H1 (cell line): ENCODE data around the gene PRICKLE2. TPM values are rescaled to one million over a fixed set of nuclear protein-coding genes. Genes with fewer than 3 reads are reported as not detected.

Experiments
- CTCF ChIA-PET: fragments of 300-600 bp; sonication (Branson Sonifier 250); formaldehyde crosslinking; loops from one replicate; lab custom pipeline; 2021; ENCODE audit not compliant: partially characterized antibody; lab: Charles Lee
- POLR2A ChIA-PET: fragments of 300-600 bp; sonication (Branson Sonifier 250); formaldehyde crosslinking; loops from one replicate; lab custom pipeline; 2021; ENCODE audit warnings: inconsistent platforms; ENCODE audit not compliant: partially characterized antibody; lab: Charles Lee
- DNase-seq, 2 experiments: peaks; one replicate each; pipeline versions ENCODE4 v3.0.0 to v3.0.0-alpha.2; 2010 to 2022; ENCODE audit warnings: low spot score in 2 of 2, low read depth in 1 of 2, mixed read lengths in 1 of 2
- FAIRE-seq: peaks from 2 replicates; lab custom pipeline; 2011; peaks lifted over from hg19 to GRCh38; lab: Jason Lieb, UNC
- H2AFZ ChIP-seq: 2 replicates; pipeline ENCODE4 v1.8.1; 2012; ENCODE audit warnings: low read length, inconsistent platforms
- H2AK5ac ChIP-seq: 2 replicates; pipeline ENCODE4 v1.6.1; 2013; ENCODE audit warnings: low read depth, low read length
- H2BK120ac ChIP-seq: replicated peaks from 2 replicates; pipeline ENCODE3; 2013; ENCODE audit warnings: low read depth, low read length, inconsistent platforms
- H2BK12ac ChIP-seq: 2 replicates; pipeline ENCODE4 v1.6.1; 2013; ENCODE audit warnings: low read depth, low read length
- H2BK15ac ChIP-seq: 2 replicates; pipeline ENCODE4 v1.6.1; 2013; ENCODE audit warnings: low read length
- H2BK20ac ChIP-seq: 2 replicates; pipeline ENCODE4 v1.6.1; 2013; ENCODE audit warnings: low read length
- H2BK5ac ChIP-seq: 2 replicates; pipeline ENCODE4 v1.6.1; 2013; ENCODE audit warnings: low read depth, low read length
- H3K14ac ChIP-seq: 2 replicates; pipeline ENCODE4 v1.6.1; 2013; ENCODE audit warnings: inconsistent platforms; ENCODE audit not compliant: insufficient read length
- H3K18ac ChIP-seq: 2 replicates; pipeline ENCODE4 v1.6.1; 2013; ENCODE audit warnings: low read length; ENCODE audit errors: extremely low read depth
- H3K23ac ChIP-seq: 2 replicates; pipeline ENCODE4 v1.6.1; 2013; ENCODE audit warnings: inconsistent platforms; ENCODE audit not compliant: insufficient read length
- H3K23me2 ChIP-seq: 2 replicates; pipeline ENCODE4 v1.6.1; 2013; ENCODE audit warnings: low read depth, low read length
- H3K27ac ChIP-seq: 2 replicates; pipeline ENCODE4 v1.6.1; 2011; ENCODE audit warnings: low read depth, low read length, inconsistent platforms
- H3K27me3 ChIP-seq, 4 experiments: replicated peaks in 1 of 4; 1 replicate in 1 of 4; 2 replicates in 3 of 4; pipeline versions ENCODE4 v1.6.1 to v1.8.1; 2011 to 2013; ENCODE audit warnings: low read length in 3 of 4, mild to moderate bottlenecking in 3 of 4, inconsistent platforms in 2 of 4, mixed read lengths in 2 of 4, moderate library complexity in 1 of 4; ENCODE audit not compliant: control insufficient read depth in 3 of 4, insufficient read depth in 3 of 4; ENCODE audit errors: extremely low read depth in 1 of 4
- H3K36me3 ChIP-seq, 4 experiments: 2 replicates each; pipeline versions ENCODE4 v1.6.1 to v1.8.1; 2011 to 2013; ENCODE audit warnings: mild to moderate bottlenecking in 4 of 4, low read length in 3 of 4, moderate library complexity in 2 of 4, control low read depth in 1 of 4, inconsistent platforms in 1 of 4; ENCODE audit not compliant: insufficient read depth in 4 of 4, control insufficient read depth in 2 of 4
- H3K4ac ChIP-seq: replicated peaks from 2 replicates; pipeline ENCODE3; 2013; ENCODE audit warnings: low read length, low read depth, mixed read lengths, inconsistent platforms; ENCODE audit not compliant: insufficient read length
- H3K4me1 ChIP-seq, 4 experiments: replicated peaks in 1 of 4; 1 replicate in 1 of 4; 2 replicates in 3 of 4; pipeline versions ENCODE4 v1.6.1 to v1.8.1; 2011 to 2013; ENCODE audit warnings: low read length in 3 of 4, inconsistent platforms in 2 of 4, mixed read lengths in 1 of 4; ENCODE audit not compliant: insufficient read depth in 4 of 4, control insufficient read depth in 3 of 4
- H3K4me2 ChIP-seq, 2 experiments: 2 replicates each; pipeline versions ENCODE4 v1.6.1 to v1.8.1; 2011 to 2013; ENCODE audit warnings: low read depth in 2 of 2, low read length in 2 of 2, control low read depth in 1 of 2, inconsistent platforms in 1 of 2, mild to moderate bottlenecking in 1 of 2; ENCODE audit not compliant: insufficient read depth in 1 of 2
- H3K4me3 ChIP-seq, 4 experiments: fragments of 200-600, 300-600 bp in 1 of 4; sonication (generic), shearing (Covaris generic), sonication (Bioruptor Twin) in 1 of 4; 2 replicates each; pipeline versions ENCODE4 v1.5.1 to v1.8.1; 2011 to 2016; ENCODE audit warnings: low read length in 4 of 4, low read depth in 3 of 4, control low read depth in 2 of 4, inconsistent platforms in 2 of 4, mild to moderate bottlenecking in 2 of 4, mixed read lengths in 1 of 4, moderate library complexity in 1 of 4; ENCODE audit not compliant: insufficient read depth in 2 of 4; ENCODE audit errors: extremely low read depth in 1 of 4
- H3K56ac ChIP-seq: replicated peaks from 2 replicates; pipeline ENCODE3; 2013; ENCODE audit warnings: low read depth, mild to moderate bottlenecking, mixed read lengths, low read length, inconsistent platforms; ENCODE audit not compliant: insufficient read length
- H3K79me1 ChIP-seq: 2 replicates; pipeline ENCODE4 v1.6.1; 2013; ENCODE audit warnings: low read depth, low read length, control low read depth
- H3K79me2 ChIP-seq, 2 experiments: 2 replicates each; pipeline versions ENCODE4 v1.6.1 to v1.8.1; 2012 to 2013; ENCODE audit warnings: low read length in 2 of 2, mild to moderate bottlenecking in 2 of 2, inconsistent platforms in 1 of 2; ENCODE audit not compliant: insufficient read depth in 2 of 2, control insufficient read depth in 1 of 2
- H3K9ac ChIP-seq, 4 experiments: replicated peaks in 1 of 4; 1 replicate in 1 of 4; 2 replicates in 3 of 4; pipeline versions ENCODE4 v1.6.1 to v1.8.1; 2011 to 2013; ENCODE audit warnings: low read depth in 3 of 4, low read length in 3 of 4, control low read depth in 2 of 4, mild to moderate bottlenecking in 2 of 4, moderate library complexity in 2 of 4, inconsistent platforms in 1 of 4; ENCODE audit errors: extremely low read depth in 1 of 4
- H3K9me3 ChIP-seq, 2 experiments: 2 replicates each; pipeline versions ENCODE4 v1.6.1 to v1.8.1; 2012 to 2013; ENCODE audit warnings: mild to moderate bottlenecking in 2 of 2, moderate library complexity in 2 of 2, control low read depth in 1 of 2, inconsistent platforms in 1 of 2, low read depth in 1 of 2, low read length in 1 of 2, mixed read lengths in 1 of 2; ENCODE audit not compliant: insufficient read depth in 2 of 2
- H4K20me1 ChIP-seq, 2 experiments: replicated peaks in 1 of 2; 2 replicates each; pipeline versions ENCODE3 to v1.8.1; 2011 to 2013; ENCODE audit warnings: inconsistent platforms in 2 of 2, low read length in 2 of 2, mild to moderate bottlenecking in 1 of 2; ENCODE audit not compliant: insufficient read depth in 2 of 2, control insufficient read depth in 1 of 2
- H4K5ac ChIP-seq: 2 replicates; pipeline ENCODE4 v1.6.1; 2013; ENCODE audit warnings: low read length, low read depth, mixed read lengths, inconsistent platforms; ENCODE audit not compliant: insufficient read length
- H4K8ac ChIP-seq: 2 replicates; pipeline ENCODE4 v1.8.0; 2013; ENCODE audit warnings: mild to moderate bottlenecking, moderate library complexity, low read length, inconsistent platforms; ENCODE audit not compliant: insufficient read depth; ENCODE audit errors: extremely low read depth
- H4K91ac ChIP-seq: replicated peaks from 2 replicates; pipeline ENCODE3; 2013; ENCODE audit warnings: low read length, mixed read lengths, inconsistent platforms; ENCODE audit not compliant: insufficient read length
- CHD1 ChIP-seq: IDR thresholded peaks from 2 replicates; pipeline ENCODE4 v1.6.1; 2012; ENCODE audit warnings: low read depth, low read length, improper control_type of control experiment
- KDM1A ChIP-seq: fragments of 200-600, 300-600 bp; sonication (generic); IDR thresholded peaks from 2 replicates; pipeline ENCODE4 v1.7.1; 2016; ENCODE audit warnings: mild to moderate bottlenecking, low read length, borderline replicate concordance
- MAFK ChIP-seq: IDR thresholded peaks from 2 replicates; pipeline ENCODE4 v1.6.1; 2012; ENCODE audit warnings: low read depth, mild to moderate bottlenecking, improper control_type of control experiment, low read length
- RAD21 ChIP-seq, 2 experiments: IDR thresholded peaks in 1 of 2; conservative IDR thresholded peaks in 1 of 2; 2 replicates each; pipeline ENCODE4 v1.6.1; 2011; ENCODE audit warnings: low read depth in 2 of 2, low read length in 2 of 2, improper control_type of control experiment in 1 of 2, inconsistent platforms in 1 of 2, mild to moderate bottlenecking in 1 of 2, moderate library complexity in 1 of 2
- SP2 ChIP-seq: IDR thresholded peaks from 2 replicates; pipeline ENCODE4 v1.6.1; 2012; ENCODE audit warnings: mild to moderate bottlenecking, low read length, inconsistent platforms
- WGBS, 2 experiments: shearing (Covaris generic) in 1 of 2; methylation state at CpG; one replicate each; pipeline versions ENCODE4 v1.1.6 to v1.1.7; 2013 to 2015; ENCODE audit warnings: low lambda C conversion rate in 2 of 2, mixed read lengths in 2 of 2, inconsistent platforms in 1 of 2, low coverage in 1 of 2, missing lambda C conversion rate in 1 of 2; ENCODE audit not compliant: insufficient replicate concordance in 2 of 2, insufficient coverage in 1 of 2, insufficient read length in 1 of 2; ENCODE audit errors: extremely low coverage in 1 of 2, missing lambda C conversion rate in 1 of 2; 5-methylcytosine and 5-hydroxymethylcytosine counted together
- polyA plus RNA-seq, 7 experiments: library from polyadenylated mRNA; depleted of rRNA in 3 of 7; stranded (reverse) in 5 of 7; unstranded in 2 of 7; fragments of >200 nt in 5 of 7; fragments of 200-250 nt in 2 of 7; gene quantifications; 1 replicate in 5 of 7; 2 replicates in 1 of 7; 4 replicates in 1 of 7; pipeline versions ENCODE4 v1.2.1 to v1.2.3, GENCODE V29; 2011 to 2013; ENCODE audit warnings: missing spikeins in 2 of 7, mixed read lengths in 2 of 7
- total RNA-seq: library from RNA; stranded (reverse); fragmentation: NEBNext Ultra II Directional; extraction: Animal tissue kit (Norgen Biotek cat#: 25700); gene quantifications from 2 replicates; pipeline ENCODE4 v1.2.1, GENCODE V29; 2021
- TF ChIP-seq, protein P1 (sequence below), 3 experiments: IDR thresholded peaks; 1 replicate in 2 of 3; 2 replicates in 1 of 3; pipeline versions ENCODE4 v1.5.1 to v1.6.1; 2011; ENCODE audit warnings: low read length in 3 of 3, mild to moderate bottlenecking in 3 of 3, inconsistent platforms in 2 of 3, low read depth in 1 of 3, moderate library complexity in 1 of 3; ENCODE audit not compliant: insufficient read depth in 1 of 3; ENCODE audit errors: control extremely low read depth in 1 of 3

Gene PRICKLE2
- total and polyA plus RNA-seq, 2 of the 8 experiments (the other 6 are each of a cell fraction or from before 2014, with no cell fraction given), result 2.9 to 8.0 TPM

DNA sequence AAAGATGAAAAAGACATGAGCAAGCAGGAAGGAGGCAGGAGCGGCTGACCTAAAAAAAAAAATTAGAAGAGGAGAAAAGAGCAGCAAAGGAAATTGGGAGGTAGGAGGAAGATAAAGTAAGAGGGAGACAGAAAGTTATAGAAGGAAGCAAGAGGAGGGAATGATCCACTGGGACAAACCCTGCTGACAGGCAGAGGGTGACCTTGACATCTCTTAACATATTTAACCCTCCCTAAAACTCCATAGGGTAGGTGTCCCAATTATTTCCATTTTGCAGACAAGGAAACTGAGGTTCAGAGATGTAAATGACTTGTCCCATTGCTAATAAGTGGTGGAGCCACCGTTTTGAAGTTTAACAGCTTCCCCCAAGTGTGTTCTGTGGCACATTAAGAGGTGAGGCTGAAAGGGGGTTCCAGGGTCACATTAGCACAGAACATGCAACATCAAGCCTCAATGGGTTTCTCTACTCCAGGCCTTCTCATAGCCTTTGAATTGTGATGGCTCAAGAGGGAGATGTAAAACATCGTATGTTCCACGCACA lies 37.4 kb upstream of the PRICKLE2 start:
- H3K79me2 ChIP-seq, result no peaks in the 10 kb centered on the region
- no peak overlapping the region for H2AK5ac ChIP-seq
- no peaks in the 10 kb centered on the region for H3K23me2 ChIP-seq
- no peaks in the 10 kb centered on the region for H3K27me3 ChIP-seq
- H2BK20ac ChIP-seq, result no peak overlapping the region
- no peaks in the 10 kb centered on the region for H3K36me3 ChIP-seq
- no peak overlapping the region for H2BK12ac ChIP-seq
- ChIA-PET CTCF (interaction anchor here (0.7 to 2.5 kb wide), 17 partner anchors 8 to 235 kb away, joined by 3 to 13 read pairs (median 4); partner anchors contain the start of gene PRICKLE2), POLR2A (interaction anchor here (1.4 kb wide), 1 partner anchor 10 kb away, joined by 5 read pairs; no protein-coding TSS in a partner anchor)
- TF ChIP-seq, protein P1, sequence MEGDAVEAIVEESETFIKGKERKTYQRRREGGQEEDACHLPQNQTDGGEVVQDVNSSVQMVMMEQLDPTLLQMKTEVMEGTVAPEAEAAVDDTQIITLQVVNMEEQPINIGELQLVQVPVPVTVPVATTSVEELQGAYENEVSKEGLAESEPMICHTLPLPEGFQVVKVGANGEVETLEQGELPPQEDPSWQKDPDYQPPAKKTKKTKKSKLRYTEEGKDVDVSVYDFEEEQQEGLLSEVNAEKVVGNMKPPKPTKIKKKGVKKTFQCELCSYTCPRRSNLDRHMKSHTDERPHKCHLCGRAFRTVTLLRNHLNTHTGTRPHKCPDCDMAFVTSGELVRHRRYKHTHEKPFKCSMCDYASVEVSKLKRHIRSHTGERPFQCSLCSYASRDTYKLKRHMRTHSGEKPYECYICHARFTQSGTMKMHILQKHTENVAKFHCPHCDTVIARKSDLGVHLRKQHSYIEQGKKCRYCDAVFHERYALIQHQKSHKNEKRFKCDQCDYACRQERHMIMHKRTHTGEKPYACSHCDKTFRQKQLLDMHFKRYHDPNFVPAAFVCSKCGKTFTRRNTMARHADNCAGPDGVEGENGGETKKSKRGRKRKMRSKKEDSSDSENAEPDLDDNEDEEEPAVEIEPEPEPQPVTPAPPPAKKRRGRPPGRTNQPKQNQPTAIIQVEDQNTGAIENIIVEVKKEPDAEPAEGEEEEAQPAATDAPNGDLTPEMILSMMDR (IDR thresholded peaks at IDR 0.05; ENCODE audit: control extremely low read depth in 1 of 3, insufficient read depth in 1 of 3, low read depth in 1 of 3, low read length in 3 of 3), result peak; percentile 21 to 45 (median 29); a peak in 3 of 4 replicates
- TF ChIP-seq CHD1 (no peak), MAFK (no peak), RAD21 (IDR thresholded peaks at IDR 0.05 in 1 of 2, conservative IDR thresholded peaks at IDR 0.05 in 1 of 2; ENCODE audit: low read depth in 2 of 2, low read length in 2 of 2) (peak; percentile 53 to 57), KDM1A (peak; percentile 90), SP2 (no peak)
- no peak for FAIRE-seq
- no peak overlapping the region for H3K4me2 ChIP-seq
- no peak overlapping the region for H2BK15ac ChIP-seq
- no peaks in the 10 kb centered on the region for H3K79me1 ChIP-seq
- H3K27ac ChIP-seq, result no peak overlapping the region
- H4K8ac ChIP-seq, result no peak overlapping the region
- 90% methylated on average over 4 of the region's 4 CpGs; no CpG with 5 or more reads in 1 of the 2 experiments for WGBS, 2 experiments
- no peak overlapping the region for H3K14ac ChIP-seq
- no peak overlapping the region for H4K5ac ChIP-seq
- H3K56ac ChIP-seq, result no peak overlapping the region
- H2BK120ac ChIP-seq, result no peak overlapping the region
- H2AFZ ChIP-seq, result no peak overlapping the region
- H3K4me1 ChIP-seq, result peaks cover 0 to 9% (median 5%) of the 10 kb centered on the region in 4 experiments; a peak in 4 of 7 replicates
- H4K91ac ChIP-seq, result no peak overlapping the region
- H3K23ac ChIP-seq, result no peak overlapping the region
- no peak overlapping the region for H3K9ac ChIP-seq
- H3K18ac ChIP-seq, result no peak overlapping the region
- no peak overlapping the region for H3K4me3 ChIP-seq
- no peak for DNase-seq
- H4K20me1 ChIP-seq, result no peaks in the 10 kb centered on the region
- H3K9me3 ChIP-seq, result no peaks in the 10 kb centered on the region
- no peak overlapping the region for H3K4ac ChIP-seq
- no peak overlapping the region for H2BK5ac ChIP-seq
